ENCODE measurements around the gene AP4M1.

Gene AP4M1

GRCh38 chr7:100101016-100101862, at the start of gene AP4M1, which contains the start of gene MCM7:
TSS of gene AP4M1 (plus strand) at chr7:100101643. CDS start at chr7:100101715, 72 bp downstream.
TSS of gene MCM7 (minus strand) at chr7:100101397. CDS start at chr7:100101294, 103 bp downstream.
- H3K27me3 ChIP-seq (ENCODE audit: insufficient read depth, low read length), result no peaks in the 10 kb centered on the region
- peak within 1 kb of the TSS; percentile 95 for H3K27ac ChIP-seq (ENCODE audit: low read depth, low read length)
- H3K36me3 ChIP-seq (ENCODE audit: insufficient read depth, low read length), result peaks cover 31% of the 10 kb centered on the region; the same call in 1 of the 2 replicates
- peak within 1 kb of the TSS; percentile 93 for H3K4me3 ChIP-seq (ENCODE audit: low read depth, low read length)
- peaks cover 7% of the 10 kb centered on the region for H3K4me1 ChIP-seq (ENCODE audit: control insufficient read depth, insufficient read depth, low read length, unreplicated experiment)
- peaks cover 28% of the 10 kb centered on the region for H3K79me2 ChIP-seq (ENCODE audit: control insufficient read depth, insufficient read depth, low read length, unreplicated experiment)
- peak within 1 kb of the TSS; percentile 40 for H2AFZ ChIP-seq (ENCODE audit: low read length, unreplicated experiment)

GRCh38 chr7:100053215-100053614, 48.2 kb upstream of the AP4M1 start:
- no peak overlapping the region for H3K27ac ChIP-seq (ENCODE audit: low read depth, low read length)
- H3K27me3 ChIP-seq (ENCODE audit: insufficient read depth, low read length), result no peaks in the 10 kb centered on the region
- H2AFZ ChIP-seq (ENCODE audit: low read length, unreplicated experiment), result no peak overlapping the region
- no peak overlapping the region for H3K4me3 ChIP-seq (ENCODE audit: low read depth, low read length)
- peaks cover 13% of the 10 kb centered on the region for H3K79me2 ChIP-seq (ENCODE audit: control insufficient read depth, insufficient read depth, low read length, unreplicated experiment)
- peaks cover 11% of the 10 kb centered on the region; the same call in 1 of the 2 replicates for H3K36me3 ChIP-seq (ENCODE audit: insufficient read depth, low read length)
- peaks cover 6% of the 10 kb centered on the region for H3K4me1 ChIP-seq (ENCODE audit: control insufficient read depth, insufficient read depth, low read length, unreplicated experiment)

DNA sequence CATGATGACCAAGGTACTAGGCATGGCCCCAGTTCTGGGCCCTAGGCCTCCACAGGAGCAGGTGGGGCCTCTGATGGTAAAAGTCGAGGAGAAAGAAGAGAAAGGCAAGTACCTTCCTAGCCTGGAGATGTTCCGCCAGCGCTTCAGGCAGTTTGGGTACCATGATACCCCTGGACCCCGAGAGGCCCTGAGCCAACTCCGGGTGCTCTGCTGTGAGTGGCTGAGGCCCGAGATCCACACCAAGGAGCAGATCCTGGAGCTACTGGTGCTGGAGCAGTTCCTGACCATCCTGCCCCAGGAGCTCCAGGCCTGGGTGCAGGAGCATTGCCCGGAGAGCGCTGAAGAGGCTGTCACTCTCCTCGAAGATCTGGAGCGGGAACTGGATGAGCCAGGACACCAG, 44.4 kb upstream of the AP4M1 start:
- no peaks in the 10 kb centered on the region for H3K4me1 ChIP-seq (ENCODE audit: control insufficient read depth, insufficient read depth, low read length, unreplicated experiment)
- H3K79me2 ChIP-seq (ENCODE audit: control insufficient read depth, insufficient read depth, low read length, unreplicated experiment), result peaks cover 6% of the 10 kb centered on the region
- H3K4me3 ChIP-seq (ENCODE audit: low read depth, low read length), result no peak overlapping the region
- peaks cover 34% of the 10 kb centered on the region for H3K36me3 ChIP-seq (ENCODE audit: insufficient read depth, low read length)
- no peak overlapping the region for H2AFZ ChIP-seq (ENCODE audit: low read length, unreplicated experiment)
- H3K27me3 ChIP-seq (ENCODE audit: insufficient read depth, low read length), result no peaks in the 10 kb centered on the region
- no peak overlapping the region for H3K27ac ChIP-seq (ENCODE audit: low read depth, low read length)

- Histone ChIP-seq H3K4me1 (ENCODE audit: control insufficient read depth, insufficient read depth, low read length, unreplicated experiment) (no peaks in the 10 kb centered on the region), H3K4me3 (ENCODE audit: low read depth, low read length) (no peak overlapping the region), H3K79me2 (ENCODE audit: control insufficient read depth, insufficient read depth, low read length, unreplicated experiment) (no peaks in the 10 kb centered on the region), H3K27me3 (ENCODE audit: insufficient read depth, low read length) (no peaks in the 10 kb centered on the region), H3K27ac (ENCODE audit: low read depth, low read length) (no peak overlapping the region), H2AFZ (ENCODE audit: low read length, unreplicated experiment) (no peak overlapping the region), H3K36me3 (ENCODE audit: insufficient read depth, low read length) (peaks cover 44% of the 10 kb centered on the region)
Measured at GRCh38 chr7:100059251-100059739, 42.1 kb upstream of the AP4M1 start.

DNA sequence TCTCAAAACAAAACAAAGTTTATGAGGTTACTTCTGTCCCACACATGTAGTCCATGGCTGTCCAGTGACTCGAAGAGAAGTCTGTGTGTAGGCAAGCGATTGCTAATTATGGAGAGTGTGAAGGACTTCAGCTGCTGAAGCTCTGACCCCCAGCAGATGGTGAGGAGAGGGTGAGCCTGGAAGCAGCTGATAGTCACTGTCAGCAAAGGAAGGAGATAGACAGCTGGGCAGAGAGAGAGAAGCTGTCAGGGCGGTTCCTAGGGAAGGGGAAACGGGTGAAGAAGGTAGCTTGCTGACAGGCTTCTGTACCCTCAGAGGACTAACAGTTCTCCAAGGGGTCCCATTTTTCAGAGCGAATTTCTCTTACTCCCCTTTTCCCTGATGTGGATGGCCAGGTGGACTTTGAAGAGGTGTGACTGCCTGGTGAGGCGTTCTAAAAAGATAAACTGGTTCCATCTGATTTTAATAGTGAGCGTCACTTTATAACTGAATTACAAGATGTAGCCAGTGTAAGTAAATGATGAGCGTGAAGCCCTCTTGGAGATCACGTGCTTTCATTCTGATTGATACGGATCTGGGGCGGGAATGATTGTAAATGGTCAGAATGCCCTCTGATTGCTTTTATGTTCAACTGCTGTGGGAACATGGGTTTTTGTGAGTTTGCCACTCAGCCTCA, 39.8 kb upstream of the AP4M1 start:
- no peaks in the 10 kb centered on the region for H3K27me3 ChIP-seq (ENCODE audit: insufficient read depth, low read length)
- H3K36me3 ChIP-seq (ENCODE audit: insufficient read depth, low read length), result peaks cover 51% of the 10 kb centered on the region
- no peak overlapping the region for H2AFZ ChIP-seq (ENCODE audit: low read length, unreplicated experiment)
- H3K4me3 ChIP-seq (ENCODE audit: low read depth, low read length), result no peak overlapping the region
- peaks cover 8% of the 10 kb centered on the region for H3K4me1 ChIP-seq (ENCODE audit: control insufficient read depth, insufficient read depth, low read length, unreplicated experiment)
- H3K27ac ChIP-seq (ENCODE audit: low read depth, low read length), result no peak overlapping the region
- H3K79me2 ChIP-seq (ENCODE audit: control insufficient read depth, insufficient read depth, low read length, unreplicated experiment), result no peaks in the 10 kb centered on the region

DNA sequence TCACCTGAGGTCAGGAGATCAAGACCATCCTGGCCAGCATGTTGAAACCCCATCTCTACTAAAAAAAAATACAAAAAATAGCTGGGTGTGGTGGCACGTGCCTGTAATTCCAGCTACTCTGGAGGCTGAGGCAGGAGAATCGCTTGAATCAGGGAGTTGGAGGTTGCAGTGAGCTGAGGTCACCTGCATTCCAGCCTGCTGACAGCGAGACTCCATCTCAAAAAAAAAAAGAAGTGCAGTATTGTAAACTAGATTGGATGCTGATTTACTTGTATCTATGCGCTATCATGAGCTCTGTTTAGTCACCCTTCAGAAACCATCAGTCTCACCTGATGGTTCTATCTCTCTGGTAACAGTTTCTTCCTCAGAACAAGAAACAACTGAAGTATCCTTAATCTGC, 38.1 kb upstream of the AP4M1 start:
- peaks cover 8% of the 10 kb centered on the region for H3K4me1 ChIP-seq (ENCODE audit: control insufficient read depth, insufficient read depth, low read length, unreplicated experiment)
- H3K27me3 ChIP-seq (ENCODE audit: insufficient read depth, low read length), result no peaks in the 10 kb centered on the region
- no peak overlapping the region for H2AFZ ChIP-seq (ENCODE audit: low read length, unreplicated experiment)
- H3K4me3 ChIP-seq (ENCODE audit: low read depth, low read length), result no peak overlapping the region
- peaks cover 49% of the 10 kb centered on the region for H3K36me3 ChIP-seq (ENCODE audit: insufficient read depth, low read length)
- H3K27ac ChIP-seq (ENCODE audit: low read depth, low read length), result no peak overlapping the region
- no peaks in the 10 kb centered on the region for H3K79me2 ChIP-seq (ENCODE audit: control insufficient read depth, insufficient read depth, low read length, unreplicated experiment)

GRCh38 chr7:100064162-100064561, 37.3 kb upstream of the AP4M1 start:
- no peaks in the 10 kb centered on the region for H3K27me3 ChIP-seq (ENCODE audit: insufficient read depth, low read length)
- H3K79me2 ChIP-seq (ENCODE audit: control insufficient read depth, insufficient read depth, low read length, unreplicated experiment), result no peaks in the 10 kb centered on the region
- peaks cover 46% of the 10 kb centered on the region for H3K36me3 ChIP-seq (ENCODE audit: insufficient read depth, low read length)
- peaks cover 8% of the 10 kb centered on the region for H3K4me1 ChIP-seq (ENCODE audit: control insufficient read depth, insufficient read depth, low read length, unreplicated experiment)
- no peak overlapping the region for H2AFZ ChIP-seq (ENCODE audit: low read length, unreplicated experiment)
- H3K27ac ChIP-seq (ENCODE audit: low read depth, low read length), result no peak overlapping the region
- no peak overlapping the region for H3K4me3 ChIP-seq (ENCODE audit: low read depth, low read length)

GRCh38 chr7:100065452-100066186, 35.8 kb upstream of the AP4M1 start:
- no peaks in the 10 kb centered on the region for H3K27me3 ChIP-seq (ENCODE audit: insufficient read depth, low read length)
- no peak overlapping the region for H3K4me3 ChIP-seq (ENCODE audit: low read depth, low read length)
- H3K4me1 ChIP-seq (ENCODE audit: control insufficient read depth, insufficient read depth, low read length, unreplicated experiment), result peaks cover 8% of the 10 kb centered on the region
- H3K36me3 ChIP-seq (ENCODE audit: insufficient read depth, low read length), result peaks cover 54% of the 10 kb centered on the region
- H2AFZ ChIP-seq (ENCODE audit: low read length, unreplicated experiment), result no peak overlapping the region
- H3K79me2 ChIP-seq (ENCODE audit: control insufficient read depth, insufficient read depth, low read length, unreplicated experiment), result no peaks in the 10 kb centered on the region
- peak overlapping the region; percentile 64 for H3K27ac ChIP-seq (ENCODE audit: low read depth, low read length)

DNA sequence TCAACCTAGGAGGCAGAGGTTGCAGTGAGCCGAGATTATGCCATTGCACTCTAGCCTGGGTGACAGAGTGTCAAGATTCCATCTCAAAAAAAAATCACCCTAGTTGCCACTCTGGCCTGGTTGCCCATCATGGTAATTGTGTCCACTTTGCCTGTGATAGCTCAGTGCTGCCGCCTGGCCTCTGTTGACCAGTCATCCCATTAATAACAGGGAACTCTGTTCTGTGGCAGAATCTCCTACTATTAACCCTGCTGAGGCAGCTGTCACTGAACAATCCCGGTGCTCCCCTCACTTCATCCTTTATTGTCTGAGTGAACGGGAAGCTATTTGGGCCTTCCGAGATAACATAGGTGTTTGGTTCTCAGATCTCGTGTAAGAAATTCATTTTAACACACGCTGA, 34.5 kb upstream of the AP4M1 start:
- Histone ChIP-seq H3K27ac (ENCODE audit: low read depth, low read length) (no peak overlapping the region), H3K79me2 (ENCODE audit: control insufficient read depth, insufficient read depth, low read length, unreplicated experiment) (no peaks in the 10 kb centered on the region), H3K4me3 (ENCODE audit: low read depth, low read length) (no peak overlapping the region), H3K36me3 (ENCODE audit: insufficient read depth, low read length) (peaks cover 59% of the 10 kb centered on the region), H3K27me3 (ENCODE audit: insufficient read depth, low read length) (no peaks in the 10 kb centered on the region), H2AFZ (ENCODE audit: low read length, unreplicated experiment) (no peak overlapping the region), H3K4me1 (ENCODE audit: control insufficient read depth, insufficient read depth, low read length, unreplicated experiment) (peaks cover 8% of the 10 kb centered on the region)

GRCh38 chr7:100069991-100070390, 31.5 kb upstream of the AP4M1 start:
- Histone ChIP-seq H3K27me3 (ENCODE audit: insufficient read depth, low read length) (no peaks in the 10 kb centered on the region), H3K4me3 (ENCODE audit: low read depth, low read length) (no peak overlapping the region), H3K4me1 (ENCODE audit: control insufficient read depth, insufficient read depth, low read length, unreplicated experiment) (peaks cover 8% of the 10 kb centered on the region), H2AFZ (ENCODE audit: low read length, unreplicated experiment) (no peak overlapping the region), H3K79me2 (ENCODE audit: control insufficient read depth, insufficient read depth, low read length, unreplicated experiment) (no peaks in the 10 kb centered on the region), H3K27ac (ENCODE audit: low read depth, low read length) (no peak overlapping the region), H3K36me3 (ENCODE audit: insufficient read depth, low read length) (peaks cover 72% of the 10 kb centered on the region)

Measured in ACC112 (cell line).